ENCODE measurements around the gene PSIP1. TPM values are rescaled to one million over a fixed set of nuclear protein-coding genes. Genes with fewer than 3 reads are reported as not detected.

PSIP1 gene
- total RNA-seq, 1 donor from 2014 or later = 128 TPM

GRCh38 chr9:15491950-15492349 lies 18.8 kb downstream of the PSIP1 start:
- no peaks in the 10 kb centered on the region for H3K27me3 Mint-ChIP-seq (ENCODE audit: unreplicated experiment)
- TF ChIP-seq CTCF (IDR thresholded peaks at IDR 0.05; ENCODE audit: unreplicated experiment) = no peak
- H3K36me3 Mint-ChIP-seq (ENCODE audit: low read depth, unreplicated experiment) = peaks cover 39% of the 10 kb centered on the region
- H3K4me3 Mint-ChIP-seq (ENCODE audit: unreplicated experiment) = peak overlapping the region; percentile 22
- peaks cover 6% of the 10 kb centered on the region for H3K9me3 Mint-ChIP-seq (ENCODE audit: unreplicated experiment)
- no peak overlapping the region for H3K27ac Mint-ChIP-seq (ENCODE audit: unreplicated experiment)
- no peaks in the 10 kb centered on the region for H3K4me1 Mint-ChIP-seq (ENCODE audit: unreplicated experiment)
- no peak for DNase-seq (ENCODE audit: low spot score)

DNA sequence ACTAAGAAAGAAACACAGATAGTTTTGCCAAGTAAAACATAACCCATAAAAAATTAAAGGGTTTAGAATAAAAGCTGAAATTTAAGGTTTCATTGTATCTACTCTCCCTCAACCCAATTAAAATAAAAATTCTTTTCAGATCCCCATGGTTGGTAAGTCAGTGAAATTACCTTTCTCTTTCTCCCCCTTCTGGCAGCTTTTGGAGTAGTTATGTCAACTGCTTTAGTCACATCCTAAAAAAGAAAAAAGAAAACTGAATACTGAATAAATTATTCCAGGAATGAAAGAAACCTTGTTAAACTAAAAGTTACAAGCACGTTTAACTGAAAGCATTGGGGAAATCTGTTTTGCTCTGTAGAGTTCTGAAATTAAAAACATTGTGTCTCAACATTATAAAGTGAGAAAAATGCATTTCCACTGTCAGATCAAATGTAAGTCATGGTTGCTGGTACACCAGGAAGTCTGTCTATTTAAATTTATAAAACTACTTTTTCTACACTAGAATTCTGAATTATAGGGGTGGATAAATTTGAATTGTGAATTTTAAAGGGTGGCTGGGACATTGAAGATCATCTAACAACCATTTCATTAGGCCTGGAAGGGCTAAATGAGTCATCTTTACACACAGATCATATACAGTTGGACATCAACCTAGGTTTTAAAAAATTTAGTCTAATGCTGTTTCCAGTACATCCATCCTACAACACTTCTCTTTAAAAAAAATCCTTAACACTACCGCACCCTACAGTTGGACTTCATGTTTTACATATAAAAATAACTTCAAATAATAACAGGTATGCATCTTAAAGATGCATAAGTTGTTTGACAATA lies 24.7 kb downstream of the PSIP1 start:
- Mint-ChIP-seq H3K36me3 (ENCODE audit: low read depth, unreplicated experiment) (peaks cover 15% of the 10 kb centered on the region), H3K4me3 (ENCODE audit: unreplicated experiment) (no peak overlapping the region), H3K27ac (ENCODE audit: unreplicated experiment) (no peak overlapping the region)

DNA sequence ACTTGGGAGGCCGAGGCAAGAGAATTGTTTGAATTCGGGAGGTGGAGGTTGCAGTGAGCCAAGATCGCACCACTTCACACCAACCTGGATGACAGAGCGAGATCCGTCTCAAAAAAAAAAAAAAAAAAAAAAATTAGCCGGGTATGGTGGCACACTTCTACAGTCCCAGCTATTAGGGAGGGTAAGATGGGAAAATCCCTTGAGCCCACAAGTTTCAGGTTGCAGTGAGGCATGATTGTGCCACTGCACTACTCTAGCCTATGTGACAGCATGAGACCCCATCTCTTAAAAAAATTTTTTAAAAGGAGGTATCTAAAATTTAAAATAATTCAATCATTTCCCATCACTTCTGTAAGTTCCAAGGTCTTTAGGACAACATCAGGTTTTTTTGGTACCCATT lies 26.0 kb downstream of the PSIP1 start:
- no peak for DNase-seq (ENCODE audit: low spot score)
- Mint-ChIP-seq H3K4me1 (ENCODE audit: unreplicated experiment) (no peaks in the 10 kb centered on the region), H3K4me3 (ENCODE audit: unreplicated experiment) (no peak overlapping the region), H3K27me3 (ENCODE audit: unreplicated experiment) (peaks cover 2% of the 10 kb centered on the region), H3K27ac (ENCODE audit: unreplicated experiment) (no peak overlapping the region), H3K36me3 (ENCODE audit: low read depth, unreplicated experiment) (peaks cover 12% of the 10 kb centered on the region), H3K9me3 (ENCODE audit: unreplicated experiment) (no peaks in the 10 kb centered on the region)
- no peak for TF ChIP-seq CTCF (IDR thresholded peaks at IDR 0.05; ENCODE audit: unreplicated experiment)

More for the DNA sequence above, 24.7 kb downstream of the PSIP1 start:
- peaks cover 2% of the 10 kb centered on the region for H3K27me3 Mint-ChIP-seq (ENCODE audit: unreplicated experiment)
- DNase-seq (ENCODE audit: low spot score) = no peak
- TF ChIP-seq CTCF (IDR thresholded peaks at IDR 0.05; ENCODE audit: unreplicated experiment) = peak; percentile 59
- H3K4me1 Mint-ChIP-seq (ENCODE audit: unreplicated experiment) = no peaks in the 10 kb centered on the region
- no peaks in the 10 kb centered on the region for H3K9me3 Mint-ChIP-seq (ENCODE audit: unreplicated experiment)

DNA sequence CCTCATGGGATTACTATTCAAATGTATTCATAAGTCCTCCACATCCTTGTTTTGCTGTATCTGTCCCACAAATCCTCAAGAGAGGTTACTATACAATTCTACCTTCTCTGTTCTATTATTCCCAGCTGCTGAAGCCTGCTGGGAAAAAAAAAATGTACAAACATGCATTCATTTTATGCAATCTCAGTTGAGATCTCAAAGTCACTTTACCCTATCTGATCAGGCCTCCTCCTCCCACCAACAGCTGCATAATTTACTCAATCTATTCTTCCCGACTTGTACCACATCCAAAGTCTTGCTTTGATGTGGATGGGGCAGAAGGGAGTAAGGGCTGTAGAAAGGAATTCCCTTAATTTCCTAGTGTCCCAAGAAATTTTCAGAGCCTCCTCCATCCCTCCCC lies 28.6 kb downstream of the PSIP1 start:
- H3K9me3 Mint-ChIP-seq (ENCODE audit: unreplicated experiment) = no peaks in the 10 kb centered on the region
- H3K36me3 Mint-ChIP-seq (ENCODE audit: low read depth, unreplicated experiment) = peaks cover 12% of the 10 kb centered on the region
- TF ChIP-seq CTCF (IDR thresholded peaks at IDR 0.05; ENCODE audit: unreplicated experiment) = no peak
- no peak overlapping the region for H3K4me3 Mint-ChIP-seq (ENCODE audit: unreplicated experiment)
- DNase-seq (ENCODE audit: low spot score) = no peak
- no peak overlapping the region for H3K27ac Mint-ChIP-seq (ENCODE audit: unreplicated experiment)
- H3K4me1 Mint-ChIP-seq (ENCODE audit: unreplicated experiment) = no peaks in the 10 kb centered on the region
- peaks cover 2% of the 10 kb centered on the region for H3K27me3 Mint-ChIP-seq (ENCODE audit: unreplicated experiment)

DNA sequence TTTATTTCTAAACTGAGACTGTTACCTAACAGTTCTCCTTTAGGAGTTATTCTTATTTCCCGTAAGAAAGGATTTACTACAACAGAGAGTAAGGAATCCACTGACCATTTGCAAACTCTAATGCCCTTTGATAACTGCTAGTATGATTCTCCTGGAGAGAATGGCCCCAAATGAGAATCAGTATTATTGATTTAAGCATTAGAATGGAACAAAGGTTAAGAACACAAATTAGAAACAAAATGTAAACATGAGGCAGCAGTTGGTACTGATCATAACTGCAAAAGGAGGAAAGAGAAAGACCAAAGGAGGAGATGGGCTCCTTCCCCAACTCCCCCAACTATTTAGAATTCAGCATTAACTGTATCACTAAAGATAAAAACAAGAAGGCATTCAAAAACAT lies 30.7 kb downstream of the PSIP1 start:
- Mint-ChIP-seq H3K9me3 (ENCODE audit: unreplicated experiment) (no peaks in the 10 kb centered on the region), H3K27ac (ENCODE audit: unreplicated experiment) (no peak overlapping the region), H3K4me1 (ENCODE audit: unreplicated experiment) (no peaks in the 10 kb centered on the region), H3K27me3 (ENCODE audit: unreplicated experiment) (peaks cover 2% of the 10 kb centered on the region), H3K4me3 (ENCODE audit: unreplicated experiment) (no peak overlapping the region), H3K36me3 (ENCODE audit: low read depth, unreplicated experiment) (peaks cover 4% of the 10 kb centered on the region)
- no peak for DNase-seq (ENCODE audit: low spot score)
- TF ChIP-seq CTCF (IDR thresholded peaks at IDR 0.05; ENCODE audit: unreplicated experiment) = no peak
